ENCODE measurements around the gene MAP7D2.
"Not testable (repeated sequence)": the region's sequence is repeated elsewhere in the genome, so short reads cannot be mapped to it uniquely, and the experiment has no call there.

Gene MAP7D2

DNA sequence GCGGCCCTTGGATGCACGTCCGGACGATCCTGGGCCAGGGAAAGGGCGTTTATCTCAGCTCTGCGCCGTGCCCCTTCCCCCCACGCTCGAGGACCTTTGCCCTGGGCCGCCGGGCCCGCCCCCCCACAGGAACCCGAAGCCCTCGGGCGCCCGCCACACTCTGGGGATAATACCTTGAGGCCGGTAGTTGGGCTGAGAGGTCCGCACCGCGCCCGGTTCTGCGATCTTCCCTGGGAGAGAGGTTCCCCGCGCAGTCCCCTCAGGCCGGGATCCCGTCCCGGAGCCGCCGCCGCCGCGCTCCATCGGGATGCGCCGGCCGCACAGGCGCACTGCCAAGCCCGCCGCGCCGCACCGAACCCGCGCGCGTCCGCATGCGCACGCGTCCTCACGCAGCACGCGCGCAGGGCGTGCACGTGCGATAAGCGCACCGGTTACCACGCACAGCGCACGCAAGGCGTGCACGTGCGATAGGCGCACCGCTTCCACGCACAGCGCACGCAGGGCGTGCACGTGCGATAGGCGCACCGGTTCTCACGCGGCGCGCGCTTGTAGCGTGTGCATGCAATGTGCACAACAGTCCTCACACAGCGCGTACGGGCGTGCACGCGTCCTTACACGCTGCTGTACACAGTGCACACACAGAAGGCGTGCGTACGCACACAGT lies at the start of gene MAP7D2:
Gene MAP7D2 (minus strand): TSS at position 331 of the 664 bp plus-strand sequence. CDS start 28 bp downstream, at position 303.
- DNase-seq (ENCODE audit: low spot score): peak; percentile 40

DNA sequence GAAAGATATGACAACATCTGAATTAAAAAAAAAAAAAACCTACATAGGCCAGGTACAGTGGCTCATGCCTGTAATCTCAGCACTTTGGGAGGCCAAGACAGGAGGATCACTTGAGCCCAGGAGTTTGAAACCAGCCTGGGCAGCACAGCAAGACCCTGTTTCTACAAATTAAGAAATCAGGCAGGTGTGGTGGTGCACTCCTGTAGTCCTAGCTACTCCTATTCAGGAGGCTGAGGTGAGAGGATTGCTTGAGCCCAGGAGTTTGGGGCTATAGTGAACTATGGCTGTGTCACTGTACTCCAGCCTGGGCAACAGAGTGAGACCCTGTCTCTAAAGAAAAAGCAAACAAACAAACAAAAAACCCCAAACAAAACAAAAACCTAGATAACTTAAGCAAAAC lies 45.8 kb upstream of the MAP7D2 start:
- not testable (repeated sequence) for DNase-seq (ENCODE audit: low spot score)

DNA sequence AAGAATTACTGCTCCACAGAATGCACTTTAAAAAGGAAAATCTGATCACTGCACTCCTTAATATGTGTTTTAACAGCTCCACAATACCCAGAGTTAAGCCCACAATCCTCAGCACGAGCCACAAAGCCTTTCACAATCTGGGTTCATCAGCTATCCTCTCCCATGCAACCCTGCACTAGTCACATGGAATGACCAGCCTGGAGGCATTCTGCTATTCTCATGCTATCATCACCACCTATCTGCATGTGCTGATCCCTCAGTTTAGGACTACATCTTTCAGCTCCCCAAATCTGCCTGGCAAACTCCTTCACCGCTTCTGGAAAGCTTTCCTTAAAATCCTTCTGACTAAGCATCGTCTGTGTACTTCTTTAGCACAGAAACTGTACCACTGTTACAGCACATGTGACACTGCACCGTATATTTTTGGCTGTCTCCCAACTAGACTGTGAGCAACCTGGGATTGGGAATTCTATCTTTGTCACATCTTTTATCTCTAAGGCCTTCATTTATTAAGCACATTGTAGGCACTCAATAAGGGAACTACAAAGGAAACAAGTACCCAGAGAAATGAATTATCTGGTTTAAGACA lies 43.2 kb upstream of the MAP7D2 start:
- no peak for DNase-seq (ENCODE audit: low spot score)

DNA sequence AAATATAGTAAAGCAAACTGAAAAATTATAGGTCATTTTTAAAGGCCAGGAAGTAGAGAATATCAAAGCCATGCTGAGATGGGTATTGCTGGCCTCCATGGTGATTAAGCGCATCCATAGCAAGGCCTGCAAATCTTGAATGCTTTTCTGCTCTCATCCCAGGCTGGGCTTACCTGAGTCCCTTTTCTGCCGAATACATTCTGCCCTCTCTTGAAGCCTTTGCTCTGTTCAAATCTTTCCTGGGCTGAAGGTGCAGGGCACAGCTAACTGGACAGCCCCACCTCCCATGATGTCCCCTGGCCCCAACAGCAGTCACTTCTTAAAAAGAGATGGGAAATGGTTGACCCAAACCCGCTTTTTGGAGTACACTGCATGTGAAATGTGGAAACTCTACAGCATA lies 35.0 kb upstream of the MAP7D2 start:
- no peak for DNase-seq (ENCODE audit: low spot score)

DNA sequence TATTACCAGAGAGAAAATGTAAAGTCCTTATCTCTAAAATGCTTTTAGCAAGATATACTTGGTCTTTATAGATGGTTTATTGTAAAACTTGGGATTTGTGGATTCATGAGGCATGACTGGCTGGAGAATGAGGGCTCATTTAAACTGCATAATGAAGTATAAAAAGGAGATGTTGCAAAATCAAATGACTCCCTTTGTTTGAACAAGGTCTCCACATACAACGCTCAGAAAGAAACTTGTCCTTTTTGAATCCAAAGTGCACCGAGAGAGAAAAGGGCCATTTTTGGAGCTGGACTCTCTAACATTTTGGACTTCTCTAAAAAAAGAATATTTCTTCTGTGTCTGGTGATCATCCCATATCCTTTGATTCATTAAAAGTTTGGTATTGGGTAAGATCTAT lies 32.6 kb upstream of the MAP7D2 start:
- no peak for DNase-seq (ENCODE audit: low spot score)

DNA sequence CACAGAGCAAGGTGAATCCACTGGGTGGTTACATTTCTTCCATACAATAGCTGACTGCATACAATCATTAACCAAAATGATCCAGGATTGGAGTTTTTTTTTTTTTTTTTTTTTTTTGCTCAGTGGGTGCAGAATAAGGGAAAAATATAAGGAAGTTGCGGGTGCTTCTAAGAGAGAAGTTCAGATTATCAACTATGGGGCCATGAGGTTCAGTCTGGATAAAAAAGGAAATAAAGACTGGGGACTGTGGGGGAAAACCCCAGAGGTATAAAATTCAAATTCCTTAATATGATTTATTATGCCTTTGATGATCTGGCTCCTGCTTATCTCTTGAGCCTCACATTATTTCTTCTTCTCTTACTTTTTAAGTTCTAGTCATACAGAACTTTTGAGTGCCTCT lies 30.9 kb upstream of the MAP7D2 start:
- DNase-seq (ENCODE audit: low spot score): no peak

DNA sequence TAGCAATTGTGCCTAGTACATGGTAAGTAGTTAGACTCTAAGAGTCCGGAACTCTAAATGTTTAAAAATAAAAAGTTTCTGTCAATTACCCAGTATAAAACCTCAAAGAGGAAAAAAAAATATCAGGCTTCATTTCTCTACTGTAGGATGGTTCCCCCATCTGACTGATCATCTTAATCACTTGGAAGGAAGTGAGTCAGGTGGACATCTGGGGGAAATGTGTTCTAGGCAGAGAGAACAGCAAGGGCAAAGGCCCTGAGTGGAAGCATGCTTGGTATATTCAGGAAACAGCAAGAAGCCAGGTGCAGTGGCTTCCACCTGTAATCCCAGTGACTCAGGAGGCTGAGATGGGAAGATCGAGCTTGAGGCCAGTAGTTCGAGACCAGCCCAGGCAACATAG lies 27.8 kb upstream of the MAP7D2 start:
- DNase-seq (ENCODE audit: low spot score): no peak

DNA sequence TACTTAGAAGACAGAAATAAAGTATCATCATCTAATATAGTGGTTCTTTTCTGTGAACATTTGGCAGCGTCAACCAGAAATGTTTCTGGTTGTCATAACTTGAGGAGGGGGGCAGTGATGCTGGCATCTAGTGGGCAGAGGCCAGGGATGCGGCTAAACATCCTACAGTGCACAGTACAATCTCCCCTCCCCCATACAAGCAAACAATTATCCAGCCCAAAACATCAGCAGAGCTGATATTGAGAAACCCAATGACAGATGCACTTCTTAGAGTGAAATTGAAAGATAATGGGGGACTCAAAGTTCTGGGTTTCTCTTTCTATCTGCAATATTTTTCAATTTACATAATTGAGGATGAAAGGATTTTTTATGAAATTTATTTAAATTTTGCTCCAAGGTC lies 26.9 kb upstream of the MAP7D2 start:
- no peak for DNase-seq (ENCODE audit: low spot score)

DNA sequence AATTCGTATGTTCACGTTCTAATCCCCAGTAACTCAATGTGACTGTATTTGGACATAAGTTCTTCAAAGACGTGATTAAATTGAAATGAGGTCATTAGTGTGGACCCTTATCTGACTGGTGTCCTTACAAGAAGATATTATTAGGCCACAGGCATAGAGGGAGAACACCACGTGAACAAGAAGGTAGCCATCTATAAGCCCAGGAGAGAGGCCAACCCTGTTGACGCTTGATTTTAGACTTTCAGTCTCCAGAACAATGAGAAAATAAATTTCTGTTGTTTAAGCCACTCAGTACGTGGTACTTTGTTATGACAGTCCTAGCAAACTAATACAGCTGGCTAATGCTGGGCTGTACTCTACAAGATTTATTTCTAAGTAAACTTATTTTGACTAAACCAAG lies 26.4 kb upstream of the MAP7D2 start:
- no peak for DNase-seq (ENCODE audit: low spot score)

DNA sequence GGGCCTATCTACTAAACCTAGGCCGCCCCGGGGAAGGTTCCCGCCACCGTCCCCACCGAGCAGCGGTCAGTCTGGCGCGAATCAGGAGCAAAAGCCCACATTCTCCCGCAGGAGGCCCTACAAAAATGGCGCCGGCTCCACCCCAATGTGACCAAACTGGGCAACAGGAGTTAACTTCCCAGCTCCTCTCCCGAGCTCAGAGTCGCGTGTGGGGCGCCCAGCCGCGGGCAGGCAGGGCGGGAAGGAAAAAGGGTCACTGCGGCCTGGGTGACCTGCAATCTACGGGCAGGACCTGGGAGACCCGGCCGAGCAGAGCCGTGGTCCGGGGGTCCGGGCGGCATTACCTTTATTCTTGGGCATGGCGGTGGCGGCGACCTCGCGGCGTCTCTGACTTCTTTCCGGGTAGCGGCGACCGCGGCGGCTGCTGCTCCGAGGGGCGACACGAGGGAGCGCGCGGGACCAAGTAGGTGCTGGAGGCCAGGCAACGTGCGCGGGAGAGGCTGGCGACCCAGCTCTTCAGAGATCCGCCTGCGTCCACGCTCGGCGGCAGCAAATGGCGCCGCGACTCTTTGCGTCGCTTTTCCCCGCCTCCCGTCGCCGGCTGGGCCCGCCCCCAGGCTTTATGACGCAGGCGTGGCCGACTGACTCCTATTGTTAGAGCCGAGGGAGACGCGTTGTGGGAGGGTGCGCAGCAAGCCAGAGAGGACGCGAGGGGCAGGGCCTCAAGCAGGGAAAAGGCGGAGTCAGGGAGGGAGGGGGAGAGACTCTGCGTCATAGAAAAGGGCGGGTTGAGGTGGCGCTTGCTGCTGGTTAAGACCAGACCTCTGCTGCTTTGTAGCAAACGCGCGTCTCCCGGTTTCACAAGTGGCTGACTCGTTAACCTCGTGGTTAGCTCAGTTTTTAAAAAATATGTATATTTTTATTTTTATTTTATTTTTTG lies 24.8 kb upstream of the MAP7D2 start, which contains the start of gene EIF1AX:
Gene EIF1AX (minus strand): TSS at position 558 of the 940 bp plus-strand sequence. CDS start 198 bp downstream, at position 360.
- peak; percentile 97 for DNase-seq (ENCODE audit: low spot score)

DNA sequence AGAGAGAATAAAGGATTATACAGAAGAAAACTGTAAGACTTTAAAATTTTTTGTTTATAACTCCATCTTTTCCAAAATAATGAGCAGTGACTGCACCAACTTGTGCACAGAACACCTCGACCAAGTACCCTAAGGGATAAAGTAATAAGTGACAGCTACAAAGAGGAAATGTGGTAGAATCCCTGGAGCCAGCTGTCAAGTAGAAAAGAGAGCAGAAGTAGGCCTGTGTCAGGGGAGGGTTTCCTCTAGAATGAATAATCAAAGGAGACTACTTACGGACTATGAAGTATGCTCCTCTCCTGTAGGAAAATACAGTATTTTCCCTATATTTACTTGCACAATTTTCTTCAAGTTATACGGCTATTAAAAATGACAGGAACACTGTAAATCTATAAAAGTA lies 23.7 kb upstream of the MAP7D2 start:
- no peak for DNase-seq (ENCODE audit: low spot score)

DNA sequence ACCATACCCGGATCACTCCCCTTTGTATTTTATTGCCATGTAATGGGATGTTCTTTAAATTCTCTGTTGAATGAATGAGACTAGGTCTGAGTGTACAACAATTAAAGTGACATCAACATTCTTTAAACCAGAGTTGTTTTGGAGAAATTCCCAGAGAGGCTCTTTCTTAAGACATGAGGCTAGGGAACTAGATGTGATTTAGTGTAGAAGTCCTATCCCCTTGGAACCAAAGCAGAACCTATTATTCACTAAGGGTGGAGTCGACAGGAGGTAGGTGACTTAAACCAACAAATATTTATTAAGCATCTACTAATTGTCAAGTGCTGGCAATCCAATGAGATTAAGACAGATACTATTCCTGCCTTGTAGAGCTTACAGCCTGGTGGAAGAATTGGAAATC lies 23.3 kb upstream of the MAP7D2 start:
- DNase-seq (ENCODE audit: low spot score): no peak

DNA sequence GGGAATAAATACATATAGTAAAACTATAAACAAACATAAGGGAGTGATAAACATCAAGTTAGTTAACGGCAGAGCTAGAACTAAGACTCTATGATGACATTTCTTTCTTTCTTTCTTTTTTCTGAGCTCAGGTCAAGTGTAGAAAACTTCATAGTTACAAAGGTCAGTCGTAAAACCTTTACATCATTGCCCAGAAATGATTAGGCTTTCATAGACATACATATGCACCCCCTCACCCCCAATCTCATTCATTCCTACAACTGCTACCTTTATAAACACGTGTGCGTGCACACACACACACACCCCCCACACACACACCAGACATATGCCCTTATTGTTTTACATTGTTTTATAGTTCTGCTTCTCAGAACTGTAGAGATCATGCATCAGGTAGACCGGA lies 19.2 kb upstream of the MAP7D2 start:
- no peak for DNase-seq (ENCODE audit: low spot score)

DNA sequence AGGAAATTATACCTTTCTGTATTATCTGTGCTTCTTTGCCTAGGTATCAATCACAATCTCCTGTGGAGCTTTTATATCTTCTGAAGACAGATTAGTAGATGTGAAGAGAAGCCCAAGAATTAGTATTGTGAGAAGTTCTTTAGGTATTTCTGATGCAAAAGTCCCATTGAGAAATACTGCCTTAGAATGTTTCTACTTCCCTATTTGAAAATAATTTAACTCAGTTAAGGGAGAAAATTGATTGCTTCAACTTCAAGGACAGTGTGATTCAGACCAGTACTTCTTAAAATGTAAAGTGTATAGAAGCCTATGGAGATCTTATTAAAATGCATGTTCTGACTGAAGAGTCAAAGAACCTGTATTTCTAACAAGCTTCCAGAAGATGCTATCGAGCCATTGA lies 16.0 kb upstream of the MAP7D2 start:
- DNase-seq (ENCODE audit: low spot score): no peak

DNA sequence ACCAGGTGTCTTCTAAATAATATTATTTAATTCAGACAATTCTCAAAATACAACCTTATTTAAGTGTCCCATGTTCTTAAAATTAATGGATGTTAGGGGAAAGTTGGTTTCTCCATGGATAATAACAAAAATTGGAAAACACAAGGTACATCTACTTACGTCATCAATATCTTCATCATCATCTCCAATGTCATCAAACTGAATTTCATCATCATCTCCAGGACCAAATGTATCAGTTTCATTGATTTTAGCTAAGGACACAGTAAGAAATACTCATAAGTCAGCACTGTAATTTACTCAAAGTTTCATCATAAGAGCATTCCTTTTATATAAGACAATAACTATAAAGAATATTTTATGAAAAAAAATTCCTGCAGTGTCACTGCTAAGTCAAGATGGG lies 13.7 kb upstream of the MAP7D2 start:
- DNase-seq (ENCODE audit: low spot score): no peak

DNA sequence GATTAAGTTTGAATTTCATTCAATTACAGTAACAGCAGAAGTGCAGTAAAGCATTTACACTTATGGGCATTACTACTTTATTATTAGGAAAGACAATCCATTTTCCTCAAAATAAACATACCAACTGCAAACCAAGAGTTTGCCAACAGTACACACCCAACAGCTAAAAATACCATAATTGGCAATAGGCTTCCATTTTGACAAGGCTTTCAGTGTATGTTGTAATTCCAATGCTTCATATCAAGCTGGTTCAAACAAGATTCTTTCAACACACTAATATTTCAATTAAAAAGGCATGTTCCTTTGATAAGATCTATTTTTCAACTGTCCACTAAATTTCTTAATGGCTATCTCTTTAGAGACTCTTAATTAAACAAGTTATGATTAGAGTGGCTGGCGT lies 12.8 kb upstream of the MAP7D2 start:
- DNase-seq (ENCODE audit: low spot score): no peak

DNA sequence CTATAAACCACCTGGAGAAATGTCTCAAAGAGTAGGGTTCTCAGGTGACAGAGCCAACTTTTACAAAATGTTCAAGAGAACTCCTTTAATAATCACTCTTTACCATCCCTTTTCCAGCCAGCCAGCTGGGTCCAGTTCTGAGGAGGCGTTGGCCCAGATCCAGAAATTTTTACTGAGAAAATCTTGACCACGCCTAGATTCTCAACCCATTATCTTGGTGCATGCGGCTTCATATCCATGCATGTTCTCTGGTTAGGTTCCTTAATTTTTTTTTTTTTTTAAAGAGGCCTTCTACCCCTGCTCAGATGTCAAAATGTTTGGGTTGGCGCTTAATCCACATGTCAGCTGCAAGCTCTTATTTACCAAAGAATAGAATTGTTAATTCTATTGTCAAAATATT lies 12.0 kb upstream of the MAP7D2 start:
- DNase-seq (ENCODE audit: low spot score): no peak

DNA sequence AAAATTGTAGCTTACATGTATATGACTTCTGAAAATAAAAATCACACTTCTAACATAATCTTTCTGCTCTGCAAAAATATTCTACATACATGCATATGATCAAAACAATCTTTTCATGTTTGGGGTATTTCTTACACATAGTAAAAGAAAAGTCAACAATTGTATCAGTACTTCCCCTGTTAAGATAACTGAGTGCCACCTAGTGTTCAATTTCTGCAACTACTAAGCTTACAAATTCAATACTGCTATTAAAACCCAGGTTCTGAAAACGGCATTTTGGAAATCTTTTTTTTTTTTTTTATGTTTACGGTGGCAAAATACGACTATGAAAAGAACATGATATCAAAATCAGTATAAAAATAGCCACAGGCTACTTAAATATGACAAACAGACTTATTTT lies 10.7 kb upstream of the MAP7D2 start:
- DNase-seq (ENCODE audit: low spot score): not testable (repeated sequence)

DNA sequence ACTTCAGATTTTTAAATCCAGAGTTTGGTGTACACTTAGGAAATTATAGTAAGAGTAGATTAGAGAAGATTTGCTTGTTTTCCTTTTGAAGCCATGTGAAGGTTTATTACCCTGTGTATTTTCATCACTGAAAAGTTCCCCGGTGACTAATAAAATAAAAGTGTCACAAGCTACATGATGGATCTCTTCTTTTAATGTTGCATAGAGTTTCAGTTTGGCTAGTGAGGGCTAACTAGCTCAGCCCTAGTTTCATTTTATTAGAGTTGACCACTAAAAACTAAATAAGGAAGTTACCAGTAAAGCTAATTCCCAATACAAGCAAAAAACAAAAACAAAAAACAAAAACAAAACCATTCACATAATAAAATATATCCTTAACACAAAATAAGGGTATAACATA lies 10.1 kb upstream of the MAP7D2 start:
- not testable (repeated sequence) for DNase-seq (ENCODE audit: low spot score)

DNA sequence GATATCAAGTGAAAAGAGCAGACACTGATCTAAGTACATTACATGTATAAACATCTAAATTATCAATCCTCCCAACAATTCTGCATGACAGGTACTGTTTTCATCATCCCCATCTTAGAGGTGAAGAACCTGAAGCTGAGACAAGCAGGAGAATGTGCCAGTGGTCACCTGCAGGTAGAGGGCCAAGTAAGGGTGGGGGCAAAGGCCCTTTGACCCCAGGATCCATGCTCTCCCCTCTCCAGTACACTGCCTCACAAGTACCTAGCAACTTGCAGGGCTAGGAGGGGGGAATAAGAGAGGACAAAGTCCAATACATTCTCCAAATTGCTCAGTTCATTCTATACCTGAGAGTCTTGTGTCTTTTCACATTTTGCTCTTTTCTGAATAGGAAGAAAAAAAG lies 8.3 kb upstream of the MAP7D2 start:
- DNase-seq (ENCODE audit: low spot score): no peak

DNA sequence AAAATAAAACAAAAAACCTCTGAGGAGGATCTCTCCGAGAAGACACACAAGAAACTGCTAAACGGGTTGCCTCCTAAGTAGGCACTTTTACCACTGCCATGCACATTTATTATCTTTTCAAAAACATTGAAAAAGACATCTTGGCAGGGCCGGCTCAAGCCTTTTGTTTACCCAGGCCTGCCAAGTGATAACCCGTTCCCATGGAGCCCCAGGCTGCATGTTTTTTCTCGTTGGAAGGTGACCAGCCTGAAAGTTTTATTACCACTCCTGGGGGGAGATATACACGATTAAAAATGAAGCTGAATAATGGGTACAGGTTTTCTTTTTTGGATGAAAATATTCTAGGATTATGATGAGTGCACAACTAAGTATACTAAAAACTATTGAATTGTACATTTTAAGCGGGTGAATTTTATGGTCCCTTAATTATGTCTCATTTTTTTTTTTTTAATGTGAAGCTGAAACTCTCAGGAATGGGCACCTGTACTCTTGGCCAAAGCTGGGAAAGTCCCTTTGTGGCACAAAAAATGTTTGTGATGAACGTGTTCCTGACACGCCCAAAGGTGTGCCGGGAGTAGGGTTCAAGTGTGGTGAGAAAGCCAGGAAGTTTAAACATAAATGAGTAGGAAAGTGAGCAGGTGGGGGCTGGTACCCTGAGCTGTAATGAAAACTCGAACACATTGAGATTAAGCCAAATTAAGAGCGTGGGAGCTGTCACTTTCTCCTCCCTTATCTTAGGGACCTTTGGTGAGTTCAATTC lies 1.5 kb upstream of the MAP7D2 start:
- DNase-seq (ENCODE audit: low spot score): peak; percentile 57

DNA sequence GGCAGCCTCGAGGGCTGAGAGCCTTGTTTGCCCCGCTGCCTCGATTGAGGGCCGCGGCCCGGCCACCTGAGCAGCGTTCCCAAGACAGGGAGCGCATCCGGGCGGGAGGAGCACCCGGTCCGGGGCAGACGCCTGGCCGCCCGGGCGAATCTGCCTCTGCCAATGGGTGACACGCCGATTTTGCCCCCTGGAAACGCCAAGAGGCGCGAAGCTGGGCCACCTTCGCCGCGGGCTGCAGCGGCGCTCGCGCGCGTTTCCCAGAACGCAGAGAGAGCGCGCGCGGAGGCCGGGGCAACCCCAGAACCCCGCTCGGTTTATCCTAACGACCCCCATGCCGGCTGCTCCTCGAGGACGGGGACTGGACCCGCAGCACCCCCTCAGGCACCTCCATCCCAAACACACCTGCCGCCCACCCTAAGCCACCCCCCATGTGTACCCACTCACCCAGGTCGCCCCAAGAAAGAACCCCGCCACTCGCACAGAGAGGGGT lies 575 bp downstream of the MAP7D2 start:
- DNase-seq (ENCODE audit: low spot score): peak; percentile 36
